Caco-2 (cell line): Measurements from ENCODE around the gene CXADR. TPM values are rescaled to one million over a fixed set of nuclear protein-coding genes. Genes with fewer than 3 reads are reported as not detected.
"Not testable (repeated sequence)": the region's sequence is repeated elsewhere in the genome, so short reads cannot be mapped to it uniquely, and the experiment has no call there.

ENCODE experiments used
- BruUV-seq: library from RNA; stranded (reverse); fragments of 400-500 nt; replicated peaks from 2 replicates; lab custom pipeline; 2021; lab: Mats Ljungman, UMichigan
- CTCF ChIA-PET: fragments of 300-600 bp; sonication (Branson Sonifier 250); formaldehyde crosslinking; loops from one replicate; lab custom pipeline; 2022; ENCODE audit warnings: antibody characterized with exemption; lab: Charles Lee
- POLR2A ChIA-PET: fragments of 300-600 bp; sonication (Branson Sonifier 250); formaldehyde crosslinking; loops from one replicate; lab custom pipeline; 2022; ENCODE audit warnings: antibody characterized with exemption; lab: Charles Lee
- DNase-seq, 2 experiments: peaks; one replicate each; pipeline versions ENCODE4 v3.0.0 to v3.0.0-alpha.2; 2020 to 2022
- H3K27me3 ChIP-seq: replicated peaks from 2 replicates; pipeline ENCODE4 v1.6.0; 2011; ENCODE audit warnings: low read length; ENCODE audit not compliant: control insufficient read depth, insufficient read depth
- H3K36me3 ChIP-seq: 2 replicates; pipeline ENCODE4 v1.5.1; 2011; ENCODE audit warnings: low read length; ENCODE audit not compliant: control insufficient read depth, insufficient read depth
- H3K4me1 ChIP-seq: fragments of 250-450 bp; sonication (Bioruptor Pico); 2 replicates; pipeline ENCODE4 v1.5.1; 2020; ENCODE audit warnings: mild to moderate bottlenecking
- H3K4me3 ChIP-seq: 2 replicates; pipeline ENCODE4 v1.5.1; 2011; ENCODE audit warnings: low read depth, mild to moderate bottlenecking, control low read depth, low read length
- H3K9me3 ChIP-seq: fragments of 250-450 bp; sonication (Bioruptor Pico); 2 replicates; pipeline ENCODE4 v1.5.1; 2020; ENCODE audit warnings: mild to moderate bottlenecking, moderate library complexity
- H3K27ac Mint-ChIP-seq: one replicate; pipeline ENCODE4 v1.8.0; 2022; ENCODE audit warnings: mixed read lengths; ENCODE audit not compliant: unreplicated experiment
- H3K27me3 Mint-ChIP-seq: one replicate; pipeline ENCODE4 v1.8.0; 2022; ENCODE audit warnings: mixed read lengths; ENCODE audit not compliant: insufficient read depth, unreplicated experiment
- H3K36me3 Mint-ChIP-seq: one replicate; pipeline ENCODE4 v1.8.0; 2022; ENCODE audit warnings: mild to moderate bottlenecking, mixed read lengths; ENCODE audit not compliant: insufficient read depth, unreplicated experiment
- H3K4me1 Mint-ChIP-seq: one replicate; pipeline ENCODE4 v1.8.0; 2022; ENCODE audit warnings: low read depth, mixed read lengths; ENCODE audit not compliant: unreplicated experiment
- H3K4me3 Mint-ChIP-seq: one replicate; pipeline ENCODE4 v1.8.0; 2022; ENCODE audit warnings: mild to moderate bottlenecking, moderate library complexity, mixed read lengths; ENCODE audit not compliant: unreplicated experiment
- H3K9me3 Mint-ChIP-seq: one replicate; pipeline ENCODE4 v1.8.0; 2022; ENCODE audit warnings: mixed read lengths; ENCODE audit not compliant: unreplicated experiment
- CTCF ChIP-seq, 2 experiments: fragments of 200-600 bp in 1 of 2; IDR thresholded peaks; 1 replicate in 1 of 2; 2 replicates in 1 of 2; pipeline versions ENCODE4 v1.5.1 to v1.8.0; 2011 to 2022; ENCODE audit warnings: antibody characterized with exemption in 1 of 2, control low read depth in 1 of 2, inconsistent platforms in 1 of 2, low read depth in 1 of 2, low read length in 1 of 2, mild to moderate bottlenecking in 1 of 2, moderate library complexity in 1 of 2; ENCODE audit not compliant: insufficient read depth in 1 of 2, severe bottlenecking in 1 of 2, unreplicated experiment in 1 of 2
- intact Hi-C: fragments of 100-400 bp; cut with micrococcal nuclease; formaldehyde crosslinking; loops from one replicate; pipeline ENCODE4 v1.10.0; 2022; ENCODE audit not compliant: unreplicated experiment
- total RNA-seq: library from RNA; stranded (reverse); gene quantifications from 2 replicates; pipeline ENCODE4 v1.2.3, GENCODE V29; 2022

Gene CXADR
- total RNA-seq, 1 experiment from 2014 or later: 102 TPM

GRCh38 chr21:17507591-17507990, 5.3 kb upstream of the CXADR start:
- Histone ChIP-seq H3K27me3 (no peaks in the 10 kb centered on the region), H3K4me1 (peaks cover 25% of the 10 kb centered on the region), H3K4me3 (no peak overlapping the region), H3K9me3 (peaks cover 12% of the 10 kb centered on the region), H3K36me3 (no peaks in the 10 kb centered on the region)
- Mint-ChIP-seq H3K9me3 (no peaks in the 10 kb centered on the region), H3K27ac (peak overlapping the region; percentile 28), H3K36me3 (peaks cover 9% of the 10 kb centered on the region), H3K4me3 (no peak overlapping the region), H3K4me1 (peaks cover 38% of the 10 kb centered on the region), H3K27me3 (no peaks in the 10 kb centered on the region)
- DNase-seq: no peak
- no TSS peak for BruUV-seq
- TF ChIP-seq CTCF (IDR thresholded peaks at IDR 0.05; ENCODE audit: insufficient read depth in 1 of 2, low read depth in 1 of 2, low read length in 1 of 2, severe bottlenecking in 1 of 2, unreplicated experiment in 1 of 2): no peak
- ChIA-PET CTCF (no interaction called here), POLR2A (no interaction called here)
- intact Hi-C loops: no loop called here

- CTCF ChIA-PET: interaction anchor here (0.6 to 1.4 kb wide), 4 partner anchors 9 to 126 kb away, joined by 3 to 8 read pairs (median 6); no protein-coding TSS in a partner anchor
- Mint-ChIP-seq H3K4me3 (peak overlapping the region; percentile 87), H3K27ac (peak overlapping the region; percentile 89), H3K4me1 (peaks cover 40% of the 10 kb centered on the region), H3K36me3 (peaks cover 42% of the 10 kb centered on the region), H3K27me3 (no peaks in the 10 kb centered on the region), H3K9me3 (no peaks in the 10 kb centered on the region)
- POLR2A ChIA-PET: interaction anchor here (0.5 to 0.9 kb wide), 3 partner anchors 11 to 31 kb away, joined by 4 to 13 read pairs (median 4); no protein-coding TSS in a partner anchor
- H3K4me3 ChIP-seq: peak overlapping the region; percentile 92
- no peak for TF ChIP-seq CTCF (IDR thresholded peaks at IDR 0.05; ENCODE audit: insufficient read depth in 1 of 2, low read depth in 1 of 2, low read length in 1 of 2, severe bottlenecking in 1 of 2, unreplicated experiment in 1 of 2)
- intact Hi-C loops: loop anchor here (1.0 to 2.0 kb wide), 3 partner anchors 10 to 127 kb away; no protein-coding TSS in a partner anchor
- peaks cover 16% of the 10 kb centered on the region for H3K4me1 ChIP-seq
- no peaks in the 10 kb centered on the region for H3K9me3 ChIP-seq
- DNase-seq: peak; percentile 46 to 51
- no TSS peak for BruUV-seq
- 0 out of 2 replicates have a peak, but pooled peaks cover 1% of the 10 kb centered on the region for H3K36me3 ChIP-seq
- H3K27me3 ChIP-seq: no peaks in the 10 kb centered on the region
Observed at GRCh38 chr21:17513214-17514123, 626 bp downstream of the CXADR start.

GRCh38 chr21:17514124-17514845, 1.4 kb downstream of the CXADR start:
- Mint-ChIP-seq H3K27ac (peak overlapping the region; percentile 89), H3K9me3 (no peaks in the 10 kb centered on the region), H3K27me3 (no peaks in the 10 kb centered on the region), H3K36me3 (peaks cover 47% of the 10 kb centered on the region), H3K4me1 (peaks cover 43% of the 10 kb centered on the region), H3K4me3 (peak overlapping the region; percentile 87)
- POLR2A ChIA-PET: interaction anchor here (0.6 to 0.9 kb wide), 2 partner anchors 10 to 28 kb away, joined by 4 read pairs; no protein-coding TSS in a partner anchor
- no peak for TF ChIP-seq CTCF (IDR thresholded peaks at IDR 0.05; ENCODE audit: insufficient read depth in 1 of 2, low read depth in 1 of 2, low read length in 1 of 2, severe bottlenecking in 1 of 2, unreplicated experiment in 1 of 2)
- no peaks in the 10 kb centered on the region for H3K9me3 ChIP-seq
- BruUV-seq: TSS peak; percentile 35
- no peak for DNase-seq
- intact Hi-C loops: no loop called here
- CTCF ChIA-PET: interaction anchor here (1.0 kb wide), 1 partner anchor 127 kb away, joined by 7 read pairs; no protein-coding TSS in a partner anchor
- peak overlapping the region; percentile 92 for H3K4me3 ChIP-seq
- peaks cover 23% of the 10 kb centered on the region for H3K4me1 ChIP-seq
- H3K27me3 ChIP-seq: no peaks in the 10 kb centered on the region
- H3K36me3 ChIP-seq: 0 out of 2 replicates have a peak, but pooled peaks cover 1% of the 10 kb centered on the region

- H3K9me3 Mint-ChIP-seq, H3K27me3 ChIP-seq, H3K4me3 Mint-ChIP-seq, H3K36me3 ChIP-seq, H3K4me3 ChIP-seq, DNase-seq, BruUV-seq, intact Hi-C loops, H3K27ac Mint-ChIP-seq, POLR2A ChIA-PET, H3K9me3 ChIP-seq, H3K27me3 Mint-ChIP-seq, CTCF ChIA-PET: not testable (repeated sequence)
- peaks cover 43% of the 10 kb centered on the region for H3K4me1 ChIP-seq
- peaks cover 65% of the 10 kb centered on the region for H3K36me3 Mint-ChIP-seq
- H3K4me1 Mint-ChIP-seq: peaks cover 47% of the 10 kb centered on the region
Observed at GRCh38 chr21:17517008-17517407, 4.2 kb downstream of the CXADR start.
